H9 (cell line): ENCODE measurements around the gene HOOK2. TPM values are rescaled to one million over a fixed set of nuclear protein-coding genes. Genes with fewer than 3 reads are reported as not detected.
A peak's percentile ranks its signal among the peaks of the same experiment; 100 is the strongest.

Experiments
- DNase-seq: peaks from one replicate; pipeline ENCODE4 v3.0.0-alpha.2; 2017
- H2AFZ ChIP-seq: one replicate; pipeline ENCODE4 v1.6.1; 2013; ENCODE audit warnings: mild to moderate bottlenecking, low read length, control low read depth, moderate library complexity
- H2AK5ac ChIP-seq: 2 replicates; pipeline ENCODE4 v1.6.1; 2013; ENCODE audit warnings: low read length, control low read depth, mixed read lengths; ENCODE audit not compliant: insufficient read length
- H2BK120ac ChIP-seq: one replicate; pipeline ENCODE4 v1.6.1; 2013; ENCODE audit warnings: low read depth, mild to moderate bottlenecking, low read length, control low read depth, inconsistent platforms; ENCODE audit not compliant: poor library complexity, severe bottlenecking
- H2BK12ac ChIP-seq: 2 replicates; pipeline ENCODE4 v1.6.1; 2013; ENCODE audit warnings: low read length, control low read depth, mixed read lengths, low read depth; ENCODE audit not compliant: insufficient read length
- H2BK15ac ChIP-seq: 2 replicates; pipeline ENCODE4 v1.6.1; 2013; ENCODE audit warnings: low read depth, low read length, control low read depth
- H2BK20ac ChIP-seq: one replicate; pipeline ENCODE4 v1.6.1; 2013; ENCODE audit warnings: low read depth, mild to moderate bottlenecking, low read length, control low read depth, inconsistent platforms; ENCODE audit not compliant: poor library complexity, severe bottlenecking
- H2BK5ac ChIP-seq: 2 replicates; pipeline ENCODE4 v1.6.1; 2013; ENCODE audit warnings: low read length, control low read depth, mixed read lengths; ENCODE audit not compliant: insufficient read length
- H3K14ac ChIP-seq: 2 replicates; pipeline ENCODE4 v1.6.1; 2013; ENCODE audit warnings: low read length, control low read depth; ENCODE audit not compliant: insufficient read depth
- H3K18ac ChIP-seq: 2 replicates; pipeline ENCODE4 v1.6.1; 2013; ENCODE audit warnings: low read depth, mild to moderate bottlenecking, mixed read lengths, low read length, control low read depth; ENCODE audit not compliant: insufficient read length
- H3K23ac ChIP-seq: 2 replicates; pipeline ENCODE4 v1.6.1; 2013; ENCODE audit warnings: low read length, control low read depth, mixed read lengths, low read depth; ENCODE audit not compliant: insufficient read length
- H3K23me2 ChIP-seq: 2 replicates; pipeline ENCODE4 v1.6.1; 2013; ENCODE audit warnings: low read depth, mild to moderate bottlenecking, mixed read lengths, low read length, control low read depth; ENCODE audit not compliant: insufficient read length, poor library complexity, severe bottlenecking
- H3K27ac ChIP-seq: 2 replicates; pipeline ENCODE4 v1.5.1; 2013; ENCODE audit warnings: low read length, control low read depth, mixed read lengths, low read depth; ENCODE audit not compliant: insufficient read length
- H3K27me3 ChIP-seq: 2 replicates; pipeline ENCODE4 v1.6.1; 2013; ENCODE audit warnings: low read length, control low read depth, inconsistent platforms; ENCODE audit not compliant: insufficient read depth
- H3K4ac ChIP-seq: 2 replicates; pipeline ENCODE4 v1.6.1; 2013; ENCODE audit warnings: low read depth, mild to moderate bottlenecking, control low read depth, inconsistent platforms, low read length, moderate library complexity
- H3K4me1 ChIP-seq: 2 replicates; pipeline ENCODE4 v1.6.1; 2013; ENCODE audit warnings: low read length, control low read depth, inconsistent platforms; ENCODE audit not compliant: insufficient read depth
- H3K4me2 ChIP-seq: 2 replicates; pipeline ENCODE4 v1.6.1; 2013; ENCODE audit warnings: low read length, control low read depth, mixed read lengths; ENCODE audit not compliant: insufficient read length, insufficient read depth
- H3K56ac ChIP-seq: 2 replicates; pipeline ENCODE4 v1.6.1; 2013; ENCODE audit warnings: low read depth, mild to moderate bottlenecking, mixed read lengths, low read length, control low read depth; ENCODE audit not compliant: insufficient read length
- H3K79me1 ChIP-seq: 2 replicates; pipeline ENCODE4 v1.6.1; 2013; ENCODE audit warnings: low read depth, mild to moderate bottlenecking, moderate library complexity, low read length, control low read depth, inconsistent platforms; ENCODE audit not compliant: insufficient read depth, poor library complexity, severe bottlenecking
- H3K79me2 ChIP-seq: 2 replicates; pipeline ENCODE4 v1.6.1; 2013; ENCODE audit warnings: low read length, control low read depth, inconsistent platforms; ENCODE audit not compliant: insufficient read depth
- H3K9ac ChIP-seq: 2 replicates; pipeline ENCODE4 v1.6.1; 2013; ENCODE audit warnings: low read length, control low read depth, mixed read lengths; ENCODE audit not compliant: insufficient read length; ENCODE audit errors: extremely low read depth
- H3K9me3 ChIP-seq: one replicate; pipeline ENCODE4 v1.6.1; 2013; ENCODE audit warnings: low read depth, low read length, inconsistent platforms; ENCODE audit not compliant: control insufficient read depth
- H3T11ph ChIP-seq: one replicate; pipeline ENCODE4 v1.6.1; 2013; ENCODE audit warnings: mild to moderate bottlenecking, low read length, control low read depth, inconsistent platforms
- H4K20me1 ChIP-seq: one replicate; pipeline ENCODE4 v1.6.1; 2013; ENCODE audit not compliant: control insufficient read depth, insufficient read length, insufficient read depth
- H4K5ac ChIP-seq: 2 replicates; pipeline ENCODE4 v1.6.1; 2013; ENCODE audit warnings: low read depth, mild to moderate bottlenecking, mixed read lengths, low read length, control low read depth; ENCODE audit not compliant: insufficient read length
- H4K8ac ChIP-seq: replicated peaks from 2 replicates; pipeline ENCODE4 v1.6.1; 2013; ENCODE audit warnings: low read length, control low read depth, mixed read lengths, low read depth; ENCODE audit not compliant: insufficient read length
- H4K91ac ChIP-seq: 2 replicates; pipeline ENCODE4 v1.6.1; 2013; ENCODE audit warnings: low read depth, mild to moderate bottlenecking, moderate library complexity, mixed read lengths, low read length, control low read depth; ENCODE audit not compliant: insufficient read length
- H3K27ac Mint-ChIP-seq, 3 experiments: 2 replicates in 2 of 3; 3 replicates in 1 of 3; pipeline ENCODE4 v1.8.0; 2020 to 2021; ENCODE audit warnings: mixed read lengths in 3 of 3, mild to moderate bottlenecking in 1 of 3, moderate library complexity in 1 of 3
- H3K27me3 Mint-ChIP-seq: 2 replicates; pipeline ENCODE4 v1.8.0; 2021; ENCODE audit warnings: low read depth, mild to moderate bottlenecking, moderate library complexity, mixed read lengths
- H3K36me3 Mint-ChIP-seq, 3 experiments: 2 replicates in 2 of 3; 3 replicates in 1 of 3; pipeline ENCODE4 v1.8.0; 2020 to 2021; ENCODE audit warnings: low read depth in 3 of 3, mixed read lengths in 3 of 3; ENCODE audit not compliant: insufficient read depth in 1 of 3
- H3K4me1 Mint-ChIP-seq, 2 experiments: 2 replicates each; pipeline ENCODE4 v1.8.0; 2020; ENCODE audit warnings: mixed read lengths in 2 of 2
- H3K4me3 Mint-ChIP-seq, 2 experiments: 2 replicates in 1 of 2; 3 replicates in 1 of 2; pipeline ENCODE4 v1.8.0; 2020 to 2021; ENCODE audit warnings: mild to moderate bottlenecking in 2 of 2, mixed read lengths in 2 of 2, moderate library complexity in 1 of 2
- H3K9me3 Mint-ChIP-seq, 2 experiments: 2 replicates in 1 of 2; 3 replicates in 1 of 2; pipeline ENCODE4 v1.8.0; 2020; ENCODE audit warnings: mild to moderate bottlenecking in 2 of 2, mixed read lengths in 2 of 2, moderate library complexity in 1 of 2
- CTCF ChIP-seq: fragments of 200-600 bp; sonication (generic); conservative IDR thresholded peaks from 3 replicates; pipeline ENCODE4 v1.8.0; 2021; ENCODE audit warnings: antibody characterized with exemption, mild to moderate bottlenecking
- WGBS: extraction: QIAGEN DNeasy Blood & Tissue Kit; methylation state at CpG from one replicate; pipeline ENCODE4 v1.1.7; 2013; ENCODE audit warnings: missing lambda C conversion rate, low lambda C conversion rate, mixed read lengths; ENCODE audit not compliant: insufficient read length; ENCODE audit errors: extremely low coverage; 5-methylcytosine and 5-hydroxymethylcytosine counted together
- total RNA-seq: library from RNA; stranded (reverse); gene quantifications from 2 replicates; pipeline ENCODE4 v1.2.1, GENCODE V29; 2021

HOOK2 gene
- total RNA-seq, 1 experiment from 2014 or later: 64.7 TPM

GRCh38 chr19:12723641-12724426, 51.5 kb downstream of the HOOK2 start, which contains the start of gene TNPO2:
Gene TNPO2, minus strand, starts transcription at chr19:12723932. Its CDS starts 2,955 bp downstream, at chr19:12720977.
- Histone ChIP-seq H3K4me2 (peak within 1 kb of the TSS; percentile 96), H2BK15ac (no peak within 1 kb of the TSS), H3K27me3 (no peaks in the 10 kb centered on the region), H2BK20ac (no peak within 1 kb of the TSS), H3K27ac (peak within 1 kb of the TSS; percentile 30), H2BK5ac (no peak within 1 kb of the TSS), H2BK12ac (no peak within 1 kb of the TSS), H3K14ac (peak within 1 kb of the TSS; percentile 87), H4K8ac (no peak within 1 kb of the TSS), H3T11ph (no peak within 1 kb of the TSS), H3K4me1 (no peaks in the 10 kb centered on the region), H3K56ac (peak within 1 kb of the TSS; percentile 31), H4K91ac (no peak within 1 kb of the TSS), H2BK120ac (no peak within 1 kb of the TSS), H3K23me2 (peaks cover 22% of the 10 kb centered on the region), H3K79me1 (peaks cover 7% of the 10 kb centered on the region), H3K79me2 (peaks cover 26% of the 10 kb centered on the region; the same call in 1 of the 2 replicates), H3K4ac (no peak within 1 kb of the TSS; the same call in 1 of the 2 replicates), H3K9me3 (no peaks in the 10 kb centered on the region), H3K18ac (peak within 1 kb of the TSS; percentile 92), H2AK5ac (no peak within 1 kb of the TSS), H4K20me1 (no peaks in the 10 kb centered on the region), H2AFZ (no peak within 1 kb of the TSS), H3K9ac (peak within 1 kb of the TSS; percentile 97), H4K5ac (peak within 1 kb of the TSS; percentile 19), H3K23ac (no peak within 1 kb of the TSS)
- peak within 1 kb of the TSS; percentile 93 to 99 (median 97) for H3K27ac Mint-ChIP-seq
- H3K36me3 Mint-ChIP-seq: peaks cover 19 to 37% (median 21%) of the 10 kb centered on the region in 3 experiments; a peak in 6 of 7 replicates
- peaks cover 15 to 26% of the 10 kb centered on the region in 2 experiments for H3K4me1 Mint-ChIP-seq
- H3K4me3 Mint-ChIP-seq: peak within 1 kb of the TSS; percentile 97 to 98
- no peak for TF ChIP-seq CTCF
- no peaks in the 10 kb centered on the region for H3K9me3 Mint-ChIP-seq
- DNase-seq: peak; percentile 87
- WGBS: no CpG with 5 or more reads among the region's 28 CpGs
- no peaks in the 10 kb centered on the region for H3K27me3 Mint-ChIP-seq
